HepG2 (cell line): Measurements from ENCODE around the gene HSCB. TPM values are rescaled to one million over a fixed set of nuclear protein-coding genes. Genes with fewer than 3 reads are reported as not detected.

Experiments used
- ARNT2 ChIP-seq: sonication (generic); formaldehyde crosslinking; IDR thresholded peaks from 2 replicates; pipeline ENCODE4 v1.8.0; 2022; ENCODE audit warnings: mild to moderate bottlenecking, low read depth, missing genetic modification reagents, moderate library complexity
- ATAD3A ChIP-seq: sonication (generic); formaldehyde crosslinking; IDR thresholded peaks from 2 replicates; pipeline ENCODE4 v1.4.0; 2020; ENCODE audit warnings: missing genetic modification reagents
- KDM5A ChIP-seq: fragments of 200-600 bp; sonication (generic); IDR thresholded peaks from 2 replicates; pipeline ENCODE4 v1.7.0; 2018; ENCODE audit warnings: antibody characterized with exemption, mild to moderate bottlenecking, low read length, borderline replicate concordance
- MNT ChIP-seq: fragments of 450-650 bp; IDR thresholded peaks from 2 replicates; pipeline ENCODE4 v1.6.1; 2016
- NFKBIZ ChIP-seq: IDR thresholded peaks from 2 replicates; pipeline ENCODE4 v1.6.1; 2018; ENCODE audit warnings: missing genetic modification reagents, missing compliant biosample characterization
- NKX3-1 ChIP-seq: sonication (generic); formaldehyde crosslinking; IDR thresholded peaks from 2 replicates; pipeline ENCODE4 v1.5.0; 2020; ENCODE audit warnings: missing genetic modification reagents
- POLR2A ChIP-seq, 2 experiments: IDR thresholded peaks; 2 replicates each; pipeline ENCODE4 v1.6.1; 2011; ENCODE audit warnings: low read depth in 2 of 2, low read length in 2 of 2, mild to moderate bottlenecking in 1 of 2, moderate library complexity in 1 of 2; ENCODE audit not compliant: insufficient read depth in 1 of 2
- ZNF234 ChIP-seq: sonication (generic); formaldehyde crosslinking; conservative IDR thresholded peaks from 2 replicates; pipeline ENCODE4 v1.5.1; 2020; ENCODE audit warnings: mild to moderate bottlenecking, missing genetic modification reagents
- ZNF354B ChIP-seq: sonication (generic); formaldehyde crosslinking; IDR thresholded peaks from 2 replicates; pipeline ENCODE4 v1.8.0; 2022; ENCODE audit warnings: mild to moderate bottlenecking, missing genetic modification reagents
- ZNF598 ChIP-seq: sonication (generic); formaldehyde crosslinking; IDR thresholded peaks from 2 replicates; pipeline ENCODE4 v1.5.1; 2020; ENCODE audit warnings: mild to moderate bottlenecking, missing genetic modification reagents, borderline replicate concordance
- ZNF782 ChIP-seq: sonication (generic); formaldehyde crosslinking; IDR thresholded peaks from 2 replicates; pipeline ENCODE4 v1.4.0; 2020; ENCODE audit warnings: missing genetic modification reagents, mild to moderate bottlenecking, borderline replicate concordance
- ZNF839 ChIP-seq: sonication (generic); formaldehyde crosslinking; IDR thresholded peaks from 2 replicates; pipeline ENCODE4 v1.4.0; 2020; ENCODE audit warnings: missing genetic modification reagents, mild to moderate bottlenecking, borderline replicate concordance
- polyA plus RNA-seq, 8 experiments: library from polyadenylated mRNA; depleted of rRNA in 3 of 8; stranded (reverse) in 7 of 8; unstranded in 1 of 8; fragments of >200 nt; fragmentation: Illumina TruSeq in 4 of 8; extraction: Trizol in 4 of 8; gene quantifications; 2 replicates each; pipeline versions ENCODE4 v1.2.1 to v1.2.3, GENCODE V29; 2011 to 2016; ENCODE audit warnings: low read depth in 4 of 8, missing spikeins in 1 of 8, mixed read lengths in 1 of 8; ENCODE audit not compliant: insufficient read depth in 1 of 8
- total RNA-seq, 5 experiments: library from RNA; depleted of rRNA; stranded (reverse); fragments of >200 nt; fragmentation: Illumina TruSeq; extraction: Trizol; gene quantifications; 2 replicates each; pipeline ENCODE4 v1.2.3, GENCODE V29; 2016; ENCODE audit warnings: low read depth in 1 of 5
- TF ChIP-seq, protein P1 (sequence below): sonication (generic); formaldehyde crosslinking; IDR thresholded peaks from 2 replicates; pipeline ENCODE4 v1.4.0; 2020; ENCODE audit warnings: missing genetic modification reagents, mild to moderate bottlenecking, borderline replicate concordance
- TF ChIP-seq, protein P2 (sequence below): sonication (generic); formaldehyde crosslinking; conservative IDR thresholded peaks from 2 replicates; pipeline ENCODE4 v1.4.0; 2020; ENCODE audit warnings: missing genetic modification reagents
- TF ChIP-seq, protein P3 (sequence below): IDR thresholded peaks from 2 replicates; pipeline ENCODE4 v1.6.1; 2016; ENCODE audit warnings: control low read depth
- TF ChIP-seq, protein P4 (sequence below): sonication (generic); formaldehyde crosslinking; IDR thresholded peaks from 2 replicates; pipeline ENCODE4 v1.9.0; 2021; ENCODE audit warnings: missing genetic modification reagents, mild to moderate bottlenecking, borderline replicate concordance
- TF ChIP-seq, protein P5 (sequence below): conservative IDR thresholded peaks from 2 replicates; pipeline ENCODE4 v1.6.1; 2018; ENCODE audit warnings: missing genetic modification reagents

HSCB gene
- total and polyA plus RNA-seq, 2 of the 13 experiments (the other 11 are each of a cell fraction or from before 2014, with no cell fraction given): 15.4 to 20.9 TPM

DNA sequence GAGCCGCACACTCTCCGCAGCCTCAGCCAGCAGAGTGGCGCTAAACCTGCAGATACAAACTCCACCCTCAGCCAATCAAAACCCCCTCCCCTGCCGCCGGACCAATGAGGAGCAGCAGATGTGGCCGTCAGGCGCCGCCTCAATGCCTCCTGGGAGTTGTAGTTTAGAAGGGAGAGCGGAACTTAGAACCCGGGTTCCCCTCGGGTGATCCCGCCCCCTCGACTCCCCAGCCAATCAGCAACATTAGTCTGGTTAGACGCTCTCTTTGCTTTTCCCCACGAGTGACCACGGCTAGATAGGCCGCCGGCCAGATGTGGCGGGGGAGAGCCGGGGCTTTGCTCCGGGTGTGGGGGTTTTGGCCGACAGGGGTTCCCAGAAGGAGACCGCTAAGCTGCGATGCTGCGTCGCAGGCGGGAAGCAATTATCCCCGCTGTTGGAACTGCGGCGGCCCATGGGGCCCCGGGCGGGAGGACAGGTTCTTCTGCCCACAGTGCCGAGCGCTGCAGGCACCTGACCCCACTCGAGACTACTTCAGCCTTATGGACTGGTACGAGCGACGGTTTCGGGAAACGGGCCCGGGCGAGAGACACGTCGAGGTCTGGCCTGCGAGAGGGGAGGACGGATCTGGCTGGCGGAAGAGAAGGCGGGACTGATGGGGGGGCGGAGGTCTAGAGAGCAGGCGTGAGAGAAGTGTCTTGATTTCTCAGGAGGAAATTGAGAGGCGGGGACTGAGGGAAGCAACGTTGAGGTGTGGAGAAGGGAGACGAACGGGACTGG, at the start of gene HSCB, which contains the start of gene CHEK2 (continued):
- TF ChIP-seq, protein P1, sequence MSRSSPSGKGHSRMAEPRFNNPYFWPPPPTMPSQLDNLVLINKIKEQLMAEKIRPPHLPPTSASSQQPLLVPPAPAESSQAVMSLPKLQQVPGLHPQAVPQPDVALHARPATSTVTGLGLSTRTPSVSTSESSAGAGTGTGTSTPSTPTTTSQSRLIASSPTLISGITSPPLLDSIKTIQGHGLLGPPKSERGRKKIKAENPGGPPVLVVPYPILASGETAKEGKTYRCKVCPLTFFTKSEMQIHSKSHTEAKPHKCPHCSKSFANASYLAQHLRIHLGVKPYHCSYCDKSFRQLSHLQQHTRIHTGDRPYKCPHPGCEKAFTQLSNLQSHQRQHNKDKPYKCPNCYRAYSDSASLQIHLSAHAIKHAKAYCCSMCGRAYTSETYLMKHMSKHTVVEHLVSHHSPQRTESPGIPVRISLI (CRISPR knock-in tag): no peak
- no peak; the same call in 1 of the 2 replicates for TF ChIP-seq NFKBIZ (CRISPR knock-in tag)
- TF ChIP-seq ARNT2 (CRISPR knock-in tag): peak; percentile 72; the same call in 1 of the 2 replicates
- 0 out of 2 replicates have a peak, but pooled peaks have one; percentile 25 for TF ChIP-seq ZNF839 (CRISPR knock-in tag)
- TF ChIP-seq KDM5A: peak; percentile 91
- TF ChIP-seq, protein P2, sequence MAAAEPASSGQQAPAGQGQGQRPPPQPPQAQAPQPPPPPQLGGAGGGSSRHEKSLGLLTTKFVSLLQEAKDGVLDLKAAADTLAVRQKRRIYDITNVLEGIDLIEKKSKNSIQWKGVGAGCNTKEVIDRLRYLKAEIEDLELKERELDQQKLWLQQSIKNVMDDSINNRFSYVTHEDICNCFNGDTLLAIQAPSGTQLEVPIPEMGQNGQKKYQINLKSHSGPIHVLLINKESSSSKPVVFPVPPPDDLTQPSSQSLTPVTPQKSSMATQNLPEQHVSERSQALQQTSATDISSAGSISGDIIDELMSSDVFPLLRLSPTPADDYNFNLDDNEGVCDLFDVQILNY (CRISPR knock-in tag): peak; percentile 90
- TF ChIP-seq, protein P3, sequence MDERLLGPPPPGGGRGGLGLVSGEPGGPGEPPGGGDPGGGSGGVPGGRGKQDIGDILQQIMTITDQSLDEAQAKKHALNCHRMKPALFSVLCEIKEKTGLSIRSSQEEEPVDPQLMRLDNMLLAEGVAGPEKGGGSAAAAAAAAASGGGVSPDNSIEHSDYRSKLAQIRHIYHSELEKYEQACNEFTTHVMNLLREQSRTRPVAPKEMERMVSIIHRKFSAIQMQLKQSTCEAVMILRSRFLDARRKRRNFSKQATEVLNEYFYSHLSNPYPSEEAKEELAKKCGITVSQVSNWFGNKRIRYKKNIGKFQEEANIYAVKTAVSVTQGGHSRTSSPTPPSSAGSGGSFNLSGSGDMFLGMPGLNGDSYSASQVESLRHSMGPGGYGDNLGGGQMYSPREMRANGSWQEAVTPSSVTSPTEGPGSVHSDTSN: no peak
- TF ChIP-seq ZNF598 (CRISPR knock-in tag): 0 out of 2 replicates have a peak, but pooled peaks have one; percentile 82
- TF ChIP-seq ZNF354B (CRISPR knock-in tag): no peak
- peak; percentile 1; the same call in 1 of the 2 replicates for TF ChIP-seq MNT
- TF ChIP-seq, protein P4, sequence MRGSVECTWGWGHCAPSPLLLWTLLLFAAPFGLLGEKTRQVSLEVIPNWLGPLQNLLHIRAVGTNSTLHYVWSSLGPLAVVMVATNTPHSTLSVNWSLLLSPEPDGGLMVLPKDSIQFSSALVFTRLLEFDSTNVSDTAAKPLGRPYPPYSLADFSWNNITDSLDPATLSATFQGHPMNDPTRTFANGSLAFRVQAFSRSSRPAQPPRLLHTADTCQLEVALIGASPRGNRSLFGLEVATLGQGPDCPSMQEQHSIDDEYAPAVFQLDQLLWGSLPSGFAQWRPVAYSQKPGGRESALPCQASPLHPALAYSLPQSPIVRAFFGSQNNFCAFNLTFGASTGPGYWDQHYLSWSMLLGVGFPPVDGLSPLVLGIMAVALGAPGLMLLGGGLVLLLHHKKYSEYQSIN (CRISPR knock-in tag): no peak
- TF ChIP-seq ATAD3A: no peak
- TF ChIP-seq, protein P5, sequence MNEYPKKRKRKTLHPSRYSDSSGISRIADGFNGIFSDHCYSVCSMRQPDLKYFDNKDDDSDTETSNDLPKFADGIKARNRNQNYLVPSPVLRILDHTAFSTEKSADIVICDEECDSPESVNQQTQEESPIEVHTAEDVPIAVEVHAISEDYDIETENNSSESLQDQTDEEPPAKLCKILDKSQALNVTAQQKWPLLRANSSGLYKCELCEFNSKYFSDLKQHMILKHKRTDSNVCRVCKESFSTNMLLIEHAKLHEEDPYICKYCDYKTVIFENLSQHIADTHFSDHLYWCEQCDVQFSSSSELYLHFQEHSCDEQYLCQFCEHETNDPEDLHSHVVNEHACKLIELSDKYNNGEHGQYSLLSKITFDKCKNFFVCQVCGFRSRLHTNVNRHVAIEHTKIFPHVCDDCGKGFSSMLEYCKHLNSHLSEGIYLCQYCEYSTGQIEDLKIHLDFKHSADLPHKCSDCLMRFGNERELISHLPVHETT (CRISPR knock-in tag): no peak
- TF ChIP-seq POLR2A (IDR thresholded peaks at IDR 0.05; ENCODE audit: insufficient read depth in 1 of 2, low read depth in 2 of 2, low read length in 2 of 2): peak in 1 of 2 experiments; percentile 75; a peak in 2 of 4 replicates
- TF ChIP-seq ZNF234: no peak
- TF ChIP-seq ZNF782 (CRISPR knock-in tag): no peak
- TF ChIP-seq NKX3-1 (CRISPR knock-in tag): no peak
